HG03469 (cell line): ENCODE results near the gene CCL21.

Experiments
- ATAC-seq: cut with Tn5 transposase; IDR thresholded peaks from one replicate; pipeline ENCODE4 v1.9.1; 2021; ENCODE audit warnings: mild to moderate bottlenecking, moderate library complexity, moderate number of reproducible peaks; ENCODE audit not compliant: unreplicated experiment

The CCL21 gene

DNA sequence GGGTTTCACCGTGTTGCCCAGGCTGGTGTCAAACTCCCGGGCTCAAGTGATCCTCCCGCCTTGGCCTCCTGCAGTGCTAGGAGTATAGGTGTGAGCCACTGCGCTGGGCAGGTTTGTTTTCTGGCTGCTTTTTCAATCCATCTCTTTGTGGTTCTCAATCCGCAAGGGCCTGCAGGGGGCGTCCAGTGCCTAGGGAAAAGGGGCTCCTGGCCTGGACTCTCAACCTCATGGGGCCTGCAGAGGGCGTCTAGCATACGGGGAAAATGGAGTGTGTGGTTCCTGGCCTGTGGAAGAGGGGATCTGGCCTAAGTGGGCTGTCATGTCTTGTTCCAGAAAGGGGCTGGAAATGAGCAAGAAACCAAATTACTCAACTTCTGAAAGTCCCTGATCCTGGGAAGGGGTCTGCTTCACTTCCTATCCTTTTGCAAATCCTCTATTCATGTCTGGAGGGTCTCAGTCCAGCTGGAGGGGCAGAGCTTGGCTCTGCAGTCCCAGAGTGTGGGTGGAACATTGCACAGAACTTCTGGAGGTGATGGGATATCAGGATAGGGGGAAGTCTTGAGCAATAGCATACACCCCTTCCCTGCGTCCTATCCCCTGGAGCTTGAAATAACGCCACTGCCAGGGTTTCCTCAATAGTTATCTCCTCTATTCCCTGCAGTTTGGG, 34.8 kb downstream of the CCL21 start:
- no peak for ATAC-seq

DNA sequence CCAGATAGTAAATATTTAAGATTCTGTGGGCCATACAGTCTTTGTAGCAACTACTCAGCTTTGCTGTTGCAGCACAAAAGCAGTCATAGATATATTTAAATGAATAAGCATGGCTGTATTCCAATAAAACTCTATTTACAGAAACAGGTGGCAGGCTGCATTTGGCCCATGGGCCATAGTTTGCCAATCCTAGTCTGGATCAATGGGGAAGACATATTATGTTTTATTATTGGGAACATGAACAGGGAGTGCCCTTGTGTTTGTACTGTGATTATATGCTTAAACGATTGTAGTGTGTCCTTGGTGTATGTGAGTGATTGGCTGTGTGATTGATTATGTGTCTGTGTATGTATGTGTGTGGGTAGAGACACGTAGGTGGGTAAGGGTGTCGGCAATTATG, 35.5 kb downstream of the CCL21 start:
- no peak for ATAC-seq

DNA sequence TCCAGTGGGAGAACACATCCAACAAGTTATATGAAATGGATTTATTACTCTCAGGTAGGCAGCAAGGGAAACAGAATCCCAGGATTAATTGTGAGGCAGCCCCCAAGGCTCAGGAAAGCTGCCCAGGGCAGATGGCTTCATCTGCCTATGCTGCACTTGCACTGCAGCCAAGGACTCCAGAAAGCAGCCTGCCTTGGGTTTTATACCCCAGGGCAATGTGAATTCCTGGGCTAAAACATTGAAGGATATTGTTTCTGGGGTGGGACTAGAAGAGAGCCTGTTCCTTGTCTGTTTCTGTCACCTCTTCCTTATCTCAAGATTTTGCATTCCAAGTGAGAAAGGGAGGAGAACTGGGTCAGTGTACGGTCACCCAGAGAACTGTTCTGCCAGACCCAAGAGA, 38.6 kb downstream of the CCL21 start:
- no peak for ATAC-seq

DNA sequence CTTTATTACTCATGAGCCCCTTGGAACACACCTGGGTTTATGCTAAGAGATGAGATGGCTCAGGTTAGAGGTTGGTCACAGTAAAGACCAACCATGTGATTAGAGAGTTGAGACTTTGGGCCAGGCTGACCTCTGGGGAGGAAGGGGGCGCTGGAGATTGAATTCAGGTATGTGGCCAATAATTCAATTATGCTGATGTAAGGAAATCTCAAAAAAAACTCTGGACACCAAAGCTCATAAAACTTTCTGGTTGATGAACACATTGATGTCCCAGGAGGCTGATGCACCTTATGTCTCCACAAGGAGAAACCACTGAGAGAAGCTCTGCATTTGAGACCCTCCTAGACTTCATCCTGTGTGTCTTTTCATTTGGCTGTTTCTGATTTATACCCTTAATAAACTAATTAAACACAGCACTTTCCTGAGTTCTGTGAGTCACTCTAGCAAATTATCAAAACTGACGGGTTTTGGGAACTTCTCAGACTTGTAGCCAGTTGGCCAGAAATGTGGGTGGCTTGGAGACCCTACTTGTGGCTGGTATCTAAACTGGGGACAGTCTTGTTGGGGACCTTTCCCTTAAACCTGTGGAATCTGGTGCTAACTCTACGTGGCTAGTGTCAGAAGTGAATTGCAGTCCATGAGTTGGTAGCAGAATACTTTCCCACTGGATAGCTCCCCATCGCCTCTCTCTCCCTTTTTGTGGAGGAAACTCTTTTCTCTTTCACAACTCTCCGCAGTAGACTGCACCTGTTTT, 40.0 kb downstream of the CCL21 start:
- no peak for ATAC-seq

DNA sequence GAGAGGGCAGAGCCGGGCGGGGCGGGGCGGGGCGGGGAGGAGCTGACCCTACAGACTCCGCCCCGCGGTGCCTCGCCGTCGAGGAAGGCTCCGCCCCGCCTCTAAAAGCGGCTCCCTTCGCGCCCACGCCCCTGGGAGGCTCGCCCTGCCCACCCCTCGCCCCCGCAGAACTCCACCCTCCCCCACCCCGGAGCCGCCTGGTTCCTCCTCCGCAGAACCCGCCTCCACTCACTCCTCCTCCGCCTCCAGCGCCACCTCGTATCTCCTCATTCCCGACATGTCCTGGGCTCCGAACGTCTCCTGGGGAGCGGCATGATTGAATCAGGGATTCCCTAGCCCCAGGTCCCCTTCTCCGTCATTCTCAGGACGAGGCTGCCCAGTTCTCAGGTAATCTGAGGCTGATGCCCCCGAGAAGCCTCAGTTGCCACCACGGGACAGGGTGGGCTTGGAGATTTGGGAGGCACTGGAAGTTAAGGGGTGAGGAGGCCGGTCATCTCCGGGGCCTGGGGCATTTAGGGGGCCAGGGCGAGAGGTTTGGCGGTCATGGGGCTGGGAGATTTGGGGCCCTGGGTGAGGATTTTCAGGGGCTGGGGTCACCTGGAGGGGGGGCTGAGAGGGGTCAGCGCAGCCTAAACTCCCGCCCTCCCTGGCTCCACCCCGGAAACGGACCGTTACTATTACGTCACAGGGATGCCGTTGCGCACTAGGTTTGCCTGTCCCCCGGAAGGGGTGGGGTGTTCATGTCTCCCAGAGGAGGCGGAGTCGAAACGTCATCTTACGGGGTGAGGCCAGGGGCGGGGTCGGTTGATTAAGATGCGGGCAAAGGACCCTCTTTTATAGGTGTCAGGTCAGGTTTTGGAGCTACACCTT, 44.3 kb downstream of the CCL21 start:
- ATAC-seq: peak; percentile 51

DNA sequence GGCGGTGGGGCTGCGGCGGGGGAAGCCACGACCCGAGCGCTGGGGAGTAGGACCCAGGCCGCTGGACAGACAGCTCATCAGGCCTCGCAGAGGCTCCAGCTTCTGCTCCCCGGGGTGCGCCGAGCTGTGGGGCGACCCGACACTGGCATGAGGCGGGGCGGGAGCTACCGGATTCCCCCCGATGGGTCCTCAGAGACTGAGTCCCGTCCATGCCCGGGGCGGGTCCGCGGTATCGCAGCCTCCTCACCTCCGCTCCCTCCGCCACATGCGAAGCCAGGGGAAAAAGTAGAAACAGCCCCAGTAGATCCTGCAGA, 44.9 kb downstream of the CCL21 start:
- no peak for ATAC-seq

DNA sequence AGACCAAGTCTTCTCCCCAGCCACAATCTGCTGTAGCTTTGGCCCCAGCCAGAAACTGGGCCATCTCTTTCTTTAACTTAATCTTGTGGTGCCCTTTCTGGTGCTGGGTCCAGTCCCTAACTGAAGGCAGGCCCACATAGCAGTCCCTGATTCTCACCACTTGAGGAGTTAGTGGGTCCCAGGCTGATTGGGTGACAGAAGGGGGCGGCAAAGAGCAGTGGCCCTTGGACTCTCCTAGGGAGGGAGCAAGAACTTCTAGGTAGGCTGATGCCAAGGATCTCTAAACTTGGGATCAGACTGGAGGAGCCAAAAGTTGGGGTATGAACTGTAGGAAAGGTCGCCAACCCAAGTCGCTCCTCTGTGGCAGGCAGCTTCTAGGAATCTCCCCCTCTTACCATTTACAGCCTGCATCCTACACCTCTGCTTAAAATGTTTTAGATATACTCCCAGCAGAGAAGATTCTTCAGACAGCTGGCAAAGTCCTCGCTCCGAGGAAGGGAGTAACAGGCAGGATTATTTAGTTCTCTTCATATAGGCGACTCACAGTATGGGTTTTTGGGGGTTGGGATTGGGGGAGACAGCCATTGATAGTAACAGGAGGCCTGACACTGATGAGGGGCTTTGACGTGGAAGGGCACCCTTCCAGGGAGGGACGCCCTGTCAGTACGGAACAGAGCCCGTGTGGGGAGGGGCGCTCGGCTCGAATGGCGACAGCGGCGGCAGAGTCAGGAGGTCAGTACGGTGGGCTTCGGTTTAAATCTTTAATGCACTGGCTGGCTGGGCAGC, 45.5 kb downstream of the CCL21 start:
- peak; percentile 31 for ATAC-seq

DNA sequence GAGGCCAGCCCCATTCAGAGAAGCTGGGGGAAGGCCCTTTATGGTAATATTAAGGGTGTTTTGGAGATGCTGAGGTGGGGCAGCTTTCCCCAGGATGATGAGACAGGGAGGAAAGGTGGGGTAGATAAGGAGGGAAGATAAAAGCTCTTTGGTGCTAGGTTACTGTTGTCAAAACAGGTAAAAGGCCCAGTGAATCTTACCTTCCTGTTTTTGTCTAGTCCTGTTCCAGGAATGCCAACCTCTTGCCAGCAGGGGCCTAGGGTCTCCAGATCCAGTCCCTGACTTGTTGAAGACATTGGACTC, 46.7 kb downstream of the CCL21 start:
- ATAC-seq: no peak

DNA sequence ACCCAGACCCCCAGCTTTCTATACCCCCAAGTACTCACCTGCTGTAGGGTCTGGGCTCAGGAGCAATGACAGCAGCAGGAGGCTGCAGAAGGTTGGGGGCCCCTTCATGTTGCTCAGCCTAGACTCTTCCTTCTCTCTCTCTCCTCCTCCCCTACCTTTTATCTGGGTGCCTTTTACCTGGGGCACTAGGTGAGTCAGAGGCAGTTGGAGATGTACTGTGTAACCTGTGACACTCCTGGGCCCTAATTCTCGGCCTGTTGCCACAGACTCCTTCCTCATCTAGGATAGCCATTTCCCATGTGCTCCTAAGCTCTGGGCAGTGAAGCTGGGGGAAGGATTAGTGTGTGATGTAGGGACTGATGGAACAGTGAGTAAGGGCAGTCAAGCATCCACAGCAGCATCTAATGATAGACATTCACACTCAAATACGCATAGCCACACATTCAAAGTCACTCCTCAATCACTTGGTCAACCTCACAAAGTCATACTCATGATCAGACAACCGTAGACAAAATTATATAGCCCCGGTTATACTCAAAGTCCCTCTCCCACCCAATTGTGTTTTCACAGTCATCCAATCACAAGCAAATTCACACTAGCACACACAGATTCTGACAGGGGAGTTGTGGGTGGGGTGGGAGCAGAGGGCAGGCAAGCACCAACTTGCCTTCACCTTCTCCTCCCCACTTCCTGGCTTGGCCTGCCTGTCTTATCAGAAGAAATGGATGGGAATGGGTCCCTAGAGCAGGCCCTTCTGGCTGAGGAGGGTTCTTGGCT, 47.2 kb downstream of the CCL21 start, which contains the start of gene CCL27:
Gene CCL27, minus strand, starts transcription at position 132 of the 777 bp plus-strand sequence. Its CDS starts 24 bp downstream, at position 108.
- no peak for ATAC-seq

DNA sequence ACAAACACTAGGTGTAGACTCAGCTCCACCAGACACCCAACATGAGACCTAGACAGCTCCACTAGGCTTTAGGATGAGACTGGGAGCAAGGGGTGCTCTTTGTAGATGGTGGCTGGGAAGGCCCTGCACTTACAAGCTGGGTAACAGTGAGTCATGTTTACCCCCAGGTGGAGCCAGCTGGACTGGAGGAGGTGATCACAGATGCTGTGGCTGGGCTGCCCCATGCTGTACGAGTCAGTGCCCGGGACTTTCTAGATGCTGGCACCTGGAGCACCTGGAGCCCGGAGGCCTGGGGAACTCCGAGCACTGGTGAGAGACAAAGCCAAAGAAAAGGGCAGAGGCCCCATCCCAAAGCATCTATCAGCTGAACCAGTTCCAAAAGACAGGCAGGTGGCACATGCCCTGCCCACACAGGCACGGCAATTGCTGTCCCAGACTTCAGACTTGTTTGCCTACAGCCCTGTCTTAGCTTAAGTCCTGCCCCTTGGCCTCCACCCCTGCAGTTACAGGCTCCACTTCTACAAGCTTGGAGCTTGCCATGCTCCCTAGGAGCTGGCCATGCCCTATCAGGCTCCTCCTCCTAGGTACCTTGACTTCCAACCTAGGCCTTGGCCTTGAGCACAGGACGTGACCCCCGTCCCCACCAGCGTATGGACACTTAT, 50.2 kb downstream of the CCL21 start:
- no peak for ATAC-seq
